ENCODE data around the gene EOLA1.
"Not testable (repeated sequence)": the region's sequence is repeated elsewhere in the genome, so short reads cannot be mapped to it uniquely, and the experiment has no call there.

DNA sequence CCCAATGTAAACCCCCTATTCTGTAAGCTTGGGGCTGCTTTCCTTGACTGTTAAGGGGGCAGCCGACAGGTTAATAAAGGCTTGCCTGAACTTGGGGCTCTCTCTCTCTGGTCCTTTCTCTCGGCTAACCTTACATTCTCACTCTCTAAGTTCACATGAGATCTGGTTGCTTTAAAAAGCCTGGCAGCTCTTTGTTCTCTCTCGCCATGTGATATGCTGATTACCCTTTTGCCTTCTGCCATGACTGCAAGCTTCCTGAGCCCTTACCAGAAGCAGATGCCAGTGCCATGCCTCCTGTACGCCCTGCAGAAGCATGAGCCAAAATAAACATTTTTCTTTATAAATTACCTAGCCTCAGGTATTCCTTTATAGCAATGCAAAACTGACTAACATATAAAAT, 14.4 kb downstream of the EOLA1 start:
- TF ChIP-seq, protein P1, sequence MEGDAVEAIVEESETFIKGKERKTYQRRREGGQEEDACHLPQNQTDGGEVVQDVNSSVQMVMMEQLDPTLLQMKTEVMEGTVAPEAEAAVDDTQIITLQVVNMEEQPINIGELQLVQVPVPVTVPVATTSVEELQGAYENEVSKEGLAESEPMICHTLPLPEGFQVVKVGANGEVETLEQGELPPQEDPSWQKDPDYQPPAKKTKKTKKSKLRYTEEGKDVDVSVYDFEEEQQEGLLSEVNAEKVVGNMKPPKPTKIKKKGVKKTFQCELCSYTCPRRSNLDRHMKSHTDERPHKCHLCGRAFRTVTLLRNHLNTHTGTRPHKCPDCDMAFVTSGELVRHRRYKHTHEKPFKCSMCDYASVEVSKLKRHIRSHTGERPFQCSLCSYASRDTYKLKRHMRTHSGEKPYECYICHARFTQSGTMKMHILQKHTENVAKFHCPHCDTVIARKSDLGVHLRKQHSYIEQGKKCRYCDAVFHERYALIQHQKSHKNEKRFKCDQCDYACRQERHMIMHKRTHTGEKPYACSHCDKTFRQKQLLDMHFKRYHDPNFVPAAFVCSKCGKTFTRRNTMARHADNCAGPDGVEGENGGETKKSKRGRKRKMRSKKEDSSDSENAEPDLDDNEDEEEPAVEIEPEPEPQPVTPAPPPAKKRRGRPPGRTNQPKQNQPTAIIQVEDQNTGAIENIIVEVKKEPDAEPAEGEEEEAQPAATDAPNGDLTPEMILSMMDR (IDR thresholded peaks at IDR 0.05), result not testable (repeated sequence)
- not testable (repeated sequence) for TF ChIP-seq POLR2A (IDR thresholded peaks at IDR 0.05)
